Measurements from ENCODE around the gene MEA1.

DNA sequence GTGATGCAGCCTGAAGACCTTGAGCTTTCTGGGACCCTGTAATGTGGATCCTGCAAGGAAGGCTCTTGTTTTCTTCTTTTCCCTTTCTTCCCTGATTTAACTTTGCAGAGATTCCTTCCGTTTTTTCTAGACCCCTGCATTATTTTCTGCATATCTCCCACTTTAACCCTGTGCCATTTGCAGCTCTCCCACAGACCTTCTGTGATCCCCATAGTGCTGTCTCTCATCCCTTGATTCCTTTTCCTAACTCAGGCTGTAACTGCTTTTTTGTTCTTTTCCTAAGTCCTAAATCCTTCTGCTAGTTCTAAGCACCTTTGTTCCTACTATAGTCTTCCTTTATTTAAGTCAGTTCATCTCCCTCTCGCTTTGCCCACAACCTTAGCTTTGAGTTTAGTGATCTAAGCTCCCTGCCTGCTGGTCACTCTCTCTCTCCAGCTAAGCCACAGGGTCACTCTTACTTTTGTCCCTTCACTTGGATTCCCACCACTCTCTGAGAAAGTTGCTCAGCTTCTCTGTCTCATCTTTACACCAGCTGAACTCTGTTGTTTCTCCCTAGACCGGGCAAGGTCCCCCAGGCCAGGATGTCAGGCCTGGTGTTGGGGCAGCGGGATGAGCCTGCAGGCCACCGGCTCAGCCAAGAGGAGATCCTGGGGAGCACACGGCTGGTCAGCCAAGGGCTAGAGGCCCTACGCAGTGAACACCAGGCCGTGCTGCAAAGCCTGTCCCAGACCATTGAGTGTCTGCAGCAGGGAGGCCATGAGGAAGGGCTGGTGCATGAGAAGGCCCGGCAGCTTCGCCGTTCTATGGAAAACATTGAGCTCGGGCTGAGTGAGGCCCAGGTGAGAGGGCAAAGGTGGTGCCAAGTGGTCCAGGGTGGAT lies 47.2 kb upstream of the MEA1 start:
- TF ChIP-seq, protein P1, sequence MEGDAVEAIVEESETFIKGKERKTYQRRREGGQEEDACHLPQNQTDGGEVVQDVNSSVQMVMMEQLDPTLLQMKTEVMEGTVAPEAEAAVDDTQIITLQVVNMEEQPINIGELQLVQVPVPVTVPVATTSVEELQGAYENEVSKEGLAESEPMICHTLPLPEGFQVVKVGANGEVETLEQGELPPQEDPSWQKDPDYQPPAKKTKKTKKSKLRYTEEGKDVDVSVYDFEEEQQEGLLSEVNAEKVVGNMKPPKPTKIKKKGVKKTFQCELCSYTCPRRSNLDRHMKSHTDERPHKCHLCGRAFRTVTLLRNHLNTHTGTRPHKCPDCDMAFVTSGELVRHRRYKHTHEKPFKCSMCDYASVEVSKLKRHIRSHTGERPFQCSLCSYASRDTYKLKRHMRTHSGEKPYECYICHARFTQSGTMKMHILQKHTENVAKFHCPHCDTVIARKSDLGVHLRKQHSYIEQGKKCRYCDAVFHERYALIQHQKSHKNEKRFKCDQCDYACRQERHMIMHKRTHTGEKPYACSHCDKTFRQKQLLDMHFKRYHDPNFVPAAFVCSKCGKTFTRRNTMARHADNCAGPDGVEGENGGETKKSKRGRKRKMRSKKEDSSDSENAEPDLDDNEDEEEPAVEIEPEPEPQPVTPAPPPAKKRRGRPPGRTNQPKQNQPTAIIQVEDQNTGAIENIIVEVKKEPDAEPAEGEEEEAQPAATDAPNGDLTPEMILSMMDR (conservative IDR thresholded peaks at IDR 0.05; ENCODE audit: low read length): no peak
- no peak for TF ChIP-seq EZH2phosphoT487 (IDR thresholded peaks at IDR 0.05; ENCODE audit: borderline replicate concordance, low read depth, low read length)

Measured in OCI-LY7 (cell line).